ENCODE results near the gene SLFN13.
"Not testable (repeated sequence)": the region's sequence is repeated elsewhere in the genome, so short reads cannot be mapped to it uniquely, and the experiment has no call there.

The SLFN13 gene

GRCh38 chr17:35432176-35433074, 16.1 kb downstream of the SLFN13 start, which contains the start of gene SLFN12:
TSS of gene SLFN12 (minus strand) at chr17:35432500. CDS start at chr17:35423028, 9,472 bp downstream.
- peak; percentile 84 for DNase-seq

- DNase-seq, result no peak
These were observed 18.9 kb downstream of the SLFN13 start for GRCh38 chr17:35429702-35430101.

GRCh38 chr17:35428229-35428628, 20.3 kb downstream of the SLFN13 start:
- peak; percentile 4 for DNase-seq

- no peak for DNase-seq
These were observed 24.8 kb downstream of the SLFN13 start for GRCh38 chr17:35423761-35424160.

GRCh38 chr17:35421069-35421468, 27.5 kb downstream of the SLFN13 start:
- DNase-seq, result not testable (repeated sequence)

GRCh38 chr17:35416659-35417058, 31.9 kb downstream of the SLFN13 start:
- no peak for DNase-seq

GRCh38 chr17:35414707-35415106, 33.9 kb downstream of the SLFN13 start:
- DNase-seq, result not testable (repeated sequence)

GRCh38 chr17:35414247-35414646, 34.3 kb downstream of the SLFN13 start:
- no peak for DNase-seq

GRCh38 chr17:35407531-35407930, 41.0 kb downstream of the SLFN13 start:
- no peak for DNase-seq

- no peak for DNase-seq
These were observed 42.0 kb downstream of the SLFN13 start for GRCh38 chr17:35406568-35406967.

GRCh38 chr17:35404360-35404759, 44.2 kb downstream of the SLFN13 start:
- DNase-seq, result peak; percentile 3

GRCh38 chr17:35393783-35394182, 54.8 kb downstream of the SLFN13 start:
- DNase-seq, result not testable (repeated sequence)

- DNase-seq, result no peak
These were observed 57.9 kb downstream of the SLFN13 start for GRCh38 chr17:35390663-35391062.

GRCh38 chr17:35390156-35390555, 58.4 kb downstream of the SLFN13 start:
- no peak for DNase-seq

GRCh38 chr17:35387496-35387895, 61.1 kb downstream of the SLFN13 start:
- DNase-seq, result no peak
